Measurements from ENCODE around the gene WWTR1.

The WWTR1 gene

DNA sequence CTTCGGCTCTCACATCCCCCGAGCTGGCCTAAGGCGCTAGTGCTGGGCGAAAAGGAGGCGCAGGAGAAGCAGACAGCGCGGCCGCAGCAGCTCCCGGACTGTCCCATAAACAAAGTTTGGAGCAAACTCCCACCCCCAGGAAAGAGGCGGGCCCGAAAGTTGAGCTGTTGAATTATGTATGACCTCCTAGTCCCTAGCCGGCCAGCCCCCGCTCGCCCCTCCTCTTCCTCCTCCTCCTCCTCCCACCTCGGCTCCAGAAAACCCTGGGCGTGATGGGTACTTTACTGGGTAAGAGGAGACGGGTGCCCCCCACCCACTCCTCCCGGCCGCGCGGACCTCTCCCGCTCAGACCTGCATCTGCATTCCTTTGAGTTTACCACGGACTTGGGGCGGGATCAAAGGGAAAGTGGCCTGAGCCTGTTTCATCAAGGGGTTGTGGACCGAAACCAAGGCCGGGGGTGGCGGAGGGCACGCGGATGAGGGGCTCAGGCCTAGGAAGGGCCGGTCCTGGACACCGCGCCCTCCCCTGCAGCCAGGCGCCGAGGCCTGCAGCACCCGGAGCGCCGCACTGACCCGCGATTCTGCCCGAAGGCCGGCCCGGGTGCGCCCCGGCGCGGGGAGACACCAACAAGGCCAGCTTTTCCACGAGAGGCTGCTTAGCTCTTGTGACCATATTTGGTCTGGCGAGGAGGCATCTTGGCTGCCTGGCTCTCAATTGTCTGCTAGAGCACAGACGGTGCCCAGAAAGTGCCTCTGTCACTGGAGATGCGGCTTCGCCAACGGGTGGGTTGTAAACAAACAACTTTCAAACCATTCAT lies at the start of gene WWTR1:
Gene WWTR1 (minus strand): TSS at position 100 of the 818 bp plus-strand sequence. CDS start 719 bp downstream, outside the sequence.
- DNase-seq: peak; percentile 54 to 59
- TF ChIP-seq POLR2A (IDR thresholded peaks at IDR 0.05; ENCODE audit: low read length) (no peak), GATA1 (IDR thresholded peaks at IDR 0.05; ENCODE audit: low read depth, low read length) (no peak)

DNA sequence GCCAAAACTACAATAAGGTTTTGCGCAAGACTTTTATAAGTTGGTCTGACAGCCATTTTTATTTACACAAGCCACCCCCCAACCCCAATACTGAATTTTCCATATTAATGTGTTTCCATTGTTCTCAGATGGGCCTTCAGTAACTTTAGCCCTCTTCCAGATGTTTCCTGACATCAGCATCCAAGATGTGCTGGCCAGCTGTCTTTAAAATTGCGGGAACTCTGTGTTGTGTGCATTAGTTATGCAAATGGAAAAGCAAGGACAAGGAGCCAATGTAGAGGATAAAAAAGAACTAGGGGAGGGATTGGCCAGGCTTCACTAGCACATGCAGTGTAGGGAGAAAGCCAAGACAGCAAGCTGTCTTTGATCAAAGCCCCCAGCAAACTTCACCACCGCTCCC lies 49.1 kb upstream of the WWTR1 start:
- DNase-seq: no peak
- no peak for TF ChIP-seq POLR2A (IDR thresholded peaks at IDR 0.05; ENCODE audit: low read length)
- TF ChIP-seq GATA1 (IDR thresholded peaks at IDR 0.05; ENCODE audit: low read depth, low read length): no peak

DNA sequence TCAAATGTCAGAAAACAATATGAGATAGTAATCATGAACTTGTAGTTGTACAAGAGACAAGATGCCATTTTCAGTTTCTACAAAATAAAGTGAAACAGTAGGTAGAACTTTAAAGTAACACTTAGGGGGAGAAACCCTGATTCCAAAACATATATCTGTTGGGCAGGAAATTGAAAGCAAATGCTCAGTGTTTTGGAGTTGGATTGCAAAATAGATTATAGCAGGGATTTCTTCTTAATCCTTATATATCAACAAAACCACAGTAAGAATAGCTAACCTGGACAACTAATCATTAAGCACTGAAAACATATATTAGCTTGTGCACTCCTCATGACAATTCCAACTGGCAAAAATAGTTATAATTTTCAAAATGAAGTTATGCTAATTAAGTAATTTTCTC lies 47.6 kb upstream of the WWTR1 start:
- DNase-seq: no peak
- TF ChIP-seq GATA1 (IDR thresholded peaks at IDR 0.05; ENCODE audit: low read depth, low read length) (no peak), POLR2A (IDR thresholded peaks at IDR 0.05; ENCODE audit: low read length) (no peak)

DNA sequence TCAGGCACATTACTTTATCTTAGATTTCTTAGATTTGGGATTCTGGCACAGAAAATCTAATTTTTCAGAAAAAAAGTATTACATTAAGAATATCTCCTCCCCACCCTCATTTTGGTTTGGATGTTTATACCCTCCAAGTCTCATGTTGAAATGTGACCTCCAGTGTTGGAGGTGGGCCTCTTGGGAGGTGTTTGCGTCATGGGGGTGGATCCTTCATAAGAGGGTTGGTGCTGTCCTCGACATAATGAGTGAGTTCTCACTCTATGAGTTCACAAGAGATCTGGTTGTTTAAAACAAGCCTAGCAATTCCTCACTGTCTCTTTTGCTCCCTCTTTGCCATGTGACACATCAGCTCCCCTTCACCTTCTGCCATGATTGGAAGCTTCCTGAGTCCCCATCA lies 45.6 kb upstream of the WWTR1 start:
- DNase-seq: no peak
- TF ChIP-seq POLR2A (IDR thresholded peaks at IDR 0.05; ENCODE audit: low read length) (no peak), GATA1 (IDR thresholded peaks at IDR 0.05; ENCODE audit: low read depth, low read length) (no peak)

DNA sequence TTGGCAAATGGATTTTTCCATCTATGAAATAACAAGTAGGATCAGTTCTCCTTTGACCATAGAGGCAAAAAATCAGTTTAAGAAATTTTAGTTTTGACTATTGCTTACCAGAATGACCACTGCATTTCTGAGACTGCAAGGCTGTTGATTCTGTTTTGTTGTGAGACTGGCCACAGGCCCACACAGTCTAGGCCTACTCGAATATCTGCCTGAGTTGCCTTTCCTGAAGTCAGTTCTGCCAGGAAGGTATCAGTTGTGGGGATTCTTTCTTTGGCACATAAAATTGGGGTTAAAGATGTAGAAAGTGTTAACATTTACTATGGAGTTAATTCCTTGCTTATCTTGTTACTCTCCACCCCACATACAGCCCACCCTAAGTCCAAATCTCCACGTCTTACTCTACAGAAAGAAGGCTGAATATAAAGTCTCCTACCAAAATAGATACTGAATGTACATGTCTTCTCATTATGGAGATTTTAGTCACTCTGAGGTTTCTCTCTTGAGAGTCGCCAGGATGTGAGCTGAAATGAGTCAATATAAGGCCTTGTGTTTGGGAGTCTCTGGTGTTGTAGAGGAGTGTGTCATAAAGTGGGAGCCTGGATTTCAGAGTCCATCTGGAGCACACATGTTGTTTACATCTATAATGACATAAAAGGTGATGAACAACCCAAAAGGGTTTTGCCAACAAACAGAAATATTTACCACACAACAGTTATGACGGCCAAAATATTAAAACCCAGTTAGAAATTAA lies 45.0 kb upstream of the WWTR1 start:
- no peak for DNase-seq
- no peak for TF ChIP-seq GATA1 (IDR thresholded peaks at IDR 0.05; ENCODE audit: low read depth, low read length)
- TF ChIP-seq POLR2A (IDR thresholded peaks at IDR 0.05; ENCODE audit: low read length): no peak

DNA sequence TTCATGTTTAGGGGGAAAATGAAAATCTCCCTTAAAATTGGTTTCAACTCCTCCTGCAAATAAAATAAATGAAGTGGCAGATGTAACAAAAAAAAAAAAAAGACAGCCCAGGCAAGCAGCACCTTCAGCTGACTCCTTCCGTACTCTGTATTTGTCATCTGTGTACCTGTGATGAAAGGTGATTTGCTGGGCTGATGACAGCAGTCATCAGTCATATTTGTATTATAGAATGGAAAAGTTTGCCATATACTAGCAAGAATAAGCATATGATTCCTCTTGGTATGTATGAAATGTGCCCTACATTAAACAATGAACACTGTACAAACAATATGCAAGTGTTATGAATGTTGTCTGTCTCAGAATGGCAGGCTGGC lies 44.1 kb upstream of the WWTR1 start:
- DNase-seq: no peak
- TF ChIP-seq POLR2A (IDR thresholded peaks at IDR 0.05; ENCODE audit: low read length) (no peak), GATA1 (IDR thresholded peaks at IDR 0.05; ENCODE audit: low read depth, low read length) (no peak)

DNA sequence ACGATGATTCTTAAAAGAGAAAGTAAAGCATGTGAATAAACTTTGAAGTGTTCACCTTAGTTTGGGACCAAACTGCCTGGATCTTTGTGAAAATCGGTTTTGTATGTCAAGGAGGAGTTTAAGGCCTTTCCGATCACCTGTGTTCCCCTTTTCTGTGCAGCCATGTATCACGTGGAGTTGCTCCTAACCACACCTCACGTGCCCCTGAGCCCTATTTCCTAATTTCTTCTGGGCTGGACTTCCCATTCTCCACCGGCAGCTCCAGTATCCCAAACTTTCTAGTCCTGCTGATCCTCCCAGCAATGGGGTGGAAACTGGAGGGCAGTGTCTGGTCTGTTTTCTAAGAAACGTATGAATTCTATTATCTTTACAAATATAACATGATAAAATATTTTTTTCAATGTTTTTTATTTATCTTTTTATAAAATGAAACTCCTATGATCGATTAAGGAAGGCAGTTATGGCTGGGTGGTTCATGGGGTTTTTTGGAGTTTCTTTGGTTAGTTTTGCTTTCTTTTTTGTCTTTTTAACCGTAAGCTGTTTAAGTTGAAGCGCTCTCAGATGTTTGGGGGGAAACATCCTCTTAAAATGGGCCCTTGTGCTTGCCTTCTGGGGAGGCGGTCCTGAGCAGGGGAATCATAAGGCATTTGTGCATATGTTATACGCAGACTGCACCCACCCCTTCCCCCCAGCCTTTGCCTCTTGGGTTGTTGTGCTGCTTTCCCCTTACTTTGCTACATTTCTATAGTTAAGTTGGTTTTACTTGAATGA lies 43.6 kb upstream of the WWTR1 start:
- no peak for DNase-seq
- no peak for TF ChIP-seq POLR2A (IDR thresholded peaks at IDR 0.05; ENCODE audit: low read length)
- no peak for TF ChIP-seq GATA1 (IDR thresholded peaks at IDR 0.05; ENCODE audit: low read depth, low read length)

DNA sequence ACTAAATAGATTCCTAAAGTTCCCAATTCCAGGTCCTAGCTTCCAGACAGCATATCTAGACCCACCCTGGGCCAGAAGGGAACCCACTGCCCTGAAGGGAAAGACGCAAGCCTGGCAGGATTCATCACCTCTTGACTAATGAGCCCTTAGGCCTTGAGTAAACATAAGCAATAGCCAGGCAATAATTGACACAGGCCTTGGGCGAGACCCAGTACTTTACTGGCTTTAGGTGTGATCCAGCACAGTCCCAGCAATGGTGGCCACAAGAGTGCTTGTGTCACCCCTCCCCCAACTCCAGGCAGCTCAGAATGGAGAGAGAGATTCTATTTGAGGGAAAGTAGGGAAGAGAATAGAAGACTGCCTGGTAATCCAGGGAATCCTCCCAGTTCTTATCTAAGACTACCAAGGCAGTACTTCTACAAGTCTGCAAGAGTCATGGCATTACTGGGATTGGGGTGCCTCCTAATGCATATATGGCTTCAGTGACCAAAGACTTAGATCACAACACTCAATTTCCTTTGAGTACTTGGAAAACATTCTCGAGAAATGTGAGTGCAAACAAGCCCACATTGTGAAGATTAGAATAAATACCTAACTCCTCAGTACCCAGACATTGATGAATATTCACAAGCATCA lies 30.4 kb upstream of the WWTR1 start:
- DNase-seq: no peak
- TF ChIP-seq GATA1 (IDR thresholded peaks at IDR 0.05; ENCODE audit: low read depth, low read length): no peak

DNA sequence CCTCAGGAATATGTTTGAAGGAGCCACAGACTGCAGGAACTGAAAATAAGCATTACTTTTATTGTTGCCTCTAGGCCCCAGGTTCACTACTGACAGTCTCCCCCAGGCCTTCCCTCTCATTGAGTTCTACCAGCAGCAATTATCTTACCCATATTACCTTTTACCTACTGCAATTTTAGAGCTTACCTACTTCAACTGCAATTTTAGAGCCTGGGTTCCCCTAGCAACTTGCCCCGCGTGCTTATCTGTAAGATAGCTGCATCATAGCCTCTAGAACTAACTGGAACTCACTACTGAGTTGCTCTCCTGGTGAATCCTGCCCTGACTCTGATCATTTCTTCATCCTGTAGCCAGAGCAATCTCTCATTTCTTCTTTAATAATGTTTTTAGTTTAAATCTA lies 29.2 kb upstream of the WWTR1 start:
- TF ChIP-seq GATA1 (IDR thresholded peaks at IDR 0.05; ENCODE audit: low read depth, low read length) (no peak), POLR2A (IDR thresholded peaks at IDR 0.05; ENCODE audit: low read length) (no peak)
- DNase-seq: no peak

DNA sequence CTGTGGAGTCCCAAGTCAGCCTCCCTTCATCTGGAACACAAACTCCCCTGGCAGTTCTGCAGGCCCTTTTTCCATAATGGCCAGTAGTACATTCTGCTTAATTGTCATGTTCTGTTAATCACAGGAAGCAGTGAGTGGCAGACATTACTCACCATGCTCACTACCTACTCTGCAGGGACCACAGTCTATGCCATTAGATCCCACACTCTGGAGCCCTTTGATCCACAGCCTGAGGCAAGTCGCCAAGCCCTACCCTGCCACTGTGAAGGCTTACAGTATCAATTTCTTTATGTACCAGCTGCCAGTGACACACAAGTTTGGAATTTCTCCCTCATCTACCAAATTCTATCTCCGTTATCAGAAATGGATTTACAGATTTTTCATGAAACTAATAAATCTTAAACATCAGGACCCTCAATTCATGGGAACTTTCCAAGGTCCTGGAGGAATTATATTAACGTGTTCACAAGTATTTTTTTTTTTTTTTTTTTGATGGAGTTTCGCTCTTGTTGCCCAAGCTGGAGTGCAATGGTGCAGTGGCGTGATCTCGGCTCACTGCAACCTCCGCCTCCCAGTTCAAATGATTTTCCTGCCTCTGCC lies 20.6 kb upstream of the WWTR1 start:
- no peak for DNase-seq
- TF ChIP-seq GATA1 (IDR thresholded peaks at IDR 0.05; ENCODE audit: low read depth, low read length) (no peak), POLR2A (IDR thresholded peaks at IDR 0.05; ENCODE audit: low read length) (no peak)

DNA sequence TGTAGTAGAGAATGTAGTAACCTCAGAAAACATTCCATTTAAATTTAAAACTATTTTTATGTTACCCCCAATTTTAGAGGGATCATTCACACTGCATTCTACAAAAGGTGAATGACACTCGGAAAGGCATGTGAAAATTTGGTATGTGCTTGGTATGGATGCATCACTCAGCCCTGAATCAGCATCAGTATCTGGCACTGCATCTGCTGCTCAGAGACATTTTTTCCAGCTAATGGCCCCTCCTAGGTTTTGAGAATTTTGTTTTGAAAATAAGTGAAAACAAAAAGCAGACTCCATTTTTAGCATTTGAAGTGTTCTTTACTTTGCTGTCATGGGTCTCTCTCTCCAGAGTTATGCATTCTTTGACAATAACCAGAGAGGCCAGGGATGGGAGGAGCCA lies 15.6 kb upstream of the WWTR1 start:
- DNase-seq: no peak
- TF ChIP-seq POLR2A (IDR thresholded peaks at IDR 0.05; ENCODE audit: low read length): no peak

DNA sequence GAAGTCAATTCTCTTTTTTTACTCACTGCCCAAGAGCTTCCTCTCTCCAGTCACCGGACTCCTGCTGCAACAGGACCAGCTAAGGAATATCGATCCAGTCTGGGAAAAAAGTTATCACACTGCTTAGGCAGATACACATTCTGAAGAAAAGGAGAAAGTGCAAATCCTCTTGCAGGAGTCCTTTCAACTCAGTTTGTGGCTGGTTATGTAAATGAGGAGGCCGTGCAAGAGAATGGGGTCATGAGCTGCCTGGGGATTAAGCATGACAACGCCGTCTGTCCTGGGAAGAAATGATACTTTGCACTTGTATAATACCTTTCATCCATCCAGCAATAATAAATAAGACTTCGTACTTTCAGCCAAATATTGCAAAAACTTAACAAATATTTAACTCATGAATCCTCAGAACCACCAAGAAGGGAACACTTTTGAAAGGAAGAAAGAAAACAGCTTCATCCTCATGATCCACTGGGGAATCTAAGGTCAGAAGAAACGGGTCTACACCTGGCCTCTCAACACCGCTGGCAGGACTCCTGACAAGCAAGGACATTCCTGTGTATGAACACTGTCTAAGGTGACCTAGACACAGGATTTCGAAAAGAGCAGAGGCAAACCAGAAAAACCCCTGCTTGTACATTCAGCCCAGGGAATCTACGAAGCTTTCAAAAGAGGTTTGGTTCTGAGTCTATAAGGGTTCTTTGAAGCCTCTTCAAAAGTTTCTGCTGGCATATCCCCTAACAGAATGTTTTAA lies 13.1 kb upstream of the WWTR1 start:
- TF ChIP-seq GATA1 (IDR thresholded peaks at IDR 0.05; ENCODE audit: low read depth, low read length) (no peak), POLR2A (IDR thresholded peaks at IDR 0.05; ENCODE audit: low read length) (no peak)
- DNase-seq: no peak

DNA sequence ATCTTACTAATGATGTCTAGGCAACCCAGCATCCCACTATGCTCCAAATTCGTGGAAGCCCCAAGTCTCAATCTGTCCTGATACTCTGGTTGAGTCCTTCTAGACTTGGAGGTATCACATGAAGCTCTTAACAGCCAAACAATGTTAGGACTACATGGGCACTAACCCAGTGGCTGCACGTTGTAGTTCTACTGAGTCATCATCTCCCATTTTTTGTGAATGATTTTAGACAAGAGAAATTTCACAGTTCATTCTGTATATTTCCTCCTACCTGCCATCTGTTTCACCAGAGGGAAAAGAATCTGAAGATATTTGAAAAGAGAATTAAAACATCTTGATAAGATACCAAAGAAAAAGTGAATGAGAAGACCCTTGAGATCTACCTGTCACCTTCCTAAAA lies 9.8 kb upstream of the WWTR1 start:
- TF ChIP-seq POLR2A (IDR thresholded peaks at IDR 0.05; ENCODE audit: low read length) (no peak), GATA1 (IDR thresholded peaks at IDR 0.05; ENCODE audit: low read depth, low read length) (no peak)
- no peak for DNase-seq
